Panc1 (cell line): ENCODE data around the gene DNER. TPM values are rescaled to one million over a fixed set of nuclear protein-coding genes. Genes with fewer than 3 reads are reported as not detected.
"Not testable (repeated sequence)": the region's sequence is repeated elsewhere in the genome, so short reads cannot be mapped to it uniquely, and the experiment has no call there.

ENCODE experiments used
- ATAC-seq: fragments of 200-7000 bp; cut with Tn5 transposase; 2 replicates; pipeline ENCODE4 v1.9.1; 2020; ENCODE audit warnings: mild to moderate bottlenecking, moderate library complexity
- BruUV-seq: library from RNA; stranded (reverse); fragments of 400-500 nt; replicated peaks from 2 replicates; lab custom pipeline; 2021; lab: Mats Ljungman, UMichigan
- CTCF ChIA-PET: fragments of 300-600 bp; sonication (Branson Sonifier 250); formaldehyde crosslinking; loops from one replicate; lab custom pipeline; 2022; ENCODE audit warnings: antibody characterized with exemption; lab: Charles Lee
- POLR2A ChIA-PET: fragments of 300-600 bp; sonication (Branson Sonifier 250); formaldehyde crosslinking; loops from one replicate; lab custom pipeline; 2022; ENCODE audit warnings: antibody characterized with exemption; lab: Charles Lee
- DNase-seq: peaks from one replicate; pipeline ENCODE4 v3.0.0-alpha.2; 2010; ENCODE audit warnings: low read depth, low spot score
- H3K27ac ChIP-seq: 2 replicates; pipeline ENCODE4 v1.5.1; 2011; ENCODE audit warnings: mild to moderate bottlenecking, low read length, inconsistent platforms
- H3K27me3 ChIP-seq: fragments of 200-500 bp; sonication (Bioruptor generic); 2 replicates; pipeline ENCODE4 v1.6.0; 2014; ENCODE audit warnings: low read length, inconsistent platforms; ENCODE audit not compliant: control insufficient read depth, insufficient read depth
- H3K36me3 ChIP-seq: fragments of 200-500 bp; sonication (Bioruptor generic); 2 replicates; pipeline ENCODE4 v1.5.1; 2014; ENCODE audit warnings: inconsistent platforms, mild to moderate bottlenecking, low read length, moderate library complexity; ENCODE audit not compliant: control insufficient read depth, insufficient read depth
- H3K4me1 ChIP-seq: 2 replicates; pipeline ENCODE4 v1.5.1; 2011; ENCODE audit warnings: inconsistent platforms, mild to moderate bottlenecking, low read length, moderate library complexity; ENCODE audit not compliant: control insufficient read depth, insufficient read depth
- H3K4me3 ChIP-seq, 2 experiments: 2 replicates each; pipeline ENCODE4 v1.5.1; 2011 to 2012; ENCODE audit warnings: low read depth in 2 of 2, low read length in 2 of 2, mild to moderate bottlenecking in 2 of 2, inconsistent platforms in 1 of 2, moderate library complexity in 1 of 2
- H3K9me3 ChIP-seq: fragments of 200-500 bp; sonication (Bioruptor generic); 2 replicates; pipeline ENCODE4 v1.5.1; 2014; ENCODE audit warnings: low read depth, mild to moderate bottlenecking, inconsistent platforms, low read length, moderate library complexity; ENCODE audit not compliant: control insufficient read depth, insufficient read depth
- POLR2AphosphoS5 ChIP-seq: IDR thresholded peaks from 2 replicates; pipeline ENCODE4 v1.6.1; 2012; ENCODE audit warnings: mild to moderate bottlenecking, low read depth, low read length, moderate library complexity
- REST ChIP-seq, 2 experiments: IDR thresholded peaks; 2 replicates each; pipeline ENCODE4 v1.6.1; 2011 to 2012; ENCODE audit warnings: low read depth in 2 of 2, control low read depth in 1 of 2, low read length in 1 of 2, mild to moderate bottlenecking in 1 of 2, moderate library complexity in 1 of 2; ENCODE audit not compliant: insufficient read depth in 1 of 2
- SIN3A ChIP-seq: IDR thresholded peaks from 2 replicates; pipeline ENCODE4 v1.6.1; 2012; ENCODE audit warnings: low read depth, mild to moderate bottlenecking, low read length, moderate library complexity, borderline replicate concordance; ENCODE audit not compliant: insufficient read depth
- TCF7L2 ChIP-seq: IDR thresholded peaks from 2 replicates; pipeline ENCODE4 v1.6.1; 2011; ENCODE audit warnings: mild to moderate bottlenecking, low read depth, low read length, inconsistent platforms
- in situ Hi-C: cut with HindIII; loops from 2 replicates; pipeline ENCODE4 v1.10.0; 2016; ENCODE audit warnings: low sequenced_read_pairs, low pct_unique_long_range_greater_than_20kb
- intact Hi-C: fragments of 100-400 bp; cut with micrococcal nuclease; formaldehyde crosslinking; loops from one replicate; pipeline ENCODE4 v1.10.0; 2022; ENCODE audit not compliant: unreplicated experiment
- total RNA-seq: library from RNA; stranded (reverse); gene quantifications from one replicate; pipeline ENCODE4 v1.2.1, GENCODE V29; 2021; ENCODE audit not compliant: unreplicated experiment
- TF ChIP-seq, protein P1 (sequence below): fragments of 450-650 bp; IDR thresholded peaks from 2 replicates; pipeline ENCODE4 v1.5.1; 2017; ENCODE audit warnings: mild to moderate bottlenecking

Gene DNER
- total RNA-seq, 1 experiment from 2014 or later: 0.31 TPM

DNA sequence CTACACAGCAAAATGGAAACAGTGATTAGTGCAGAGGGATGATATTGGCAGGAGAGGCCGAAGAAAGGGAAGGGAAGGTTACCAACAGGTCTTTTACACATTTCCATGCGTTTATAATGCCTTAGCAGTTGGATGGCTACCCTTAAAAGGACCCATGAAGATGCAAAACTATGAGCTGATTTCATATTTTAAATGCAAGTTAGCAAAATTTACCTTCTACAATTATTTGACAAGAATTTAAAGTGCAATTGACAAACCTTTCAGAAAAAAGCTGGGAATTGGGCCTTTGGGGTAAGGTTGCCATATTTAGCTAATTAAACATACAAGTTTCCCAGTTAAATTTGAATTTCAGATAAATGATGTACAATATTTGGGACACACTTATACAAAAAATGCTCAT, 13.3 kb downstream of the DNER start:
- no peak overlapping the region for H3K4me3 ChIP-seq
- H3K36me3 ChIP-seq: no peaks in the 10 kb centered on the region
- no peak overlapping the region for H3K27ac ChIP-seq
- DNase-seq (no peak), ATAC-seq (no peak)
- in situ Hi-C loops: no loop called here
- ChIA-PET POLR2A (no interaction called here), CTCF (interaction anchor here (0.7 kb wide), 1 partner anchor 14 kb away, joined by 4 read pairs; no protein-coding TSS in a partner anchor)
- TF ChIP-seq SIN3A (no peak), REST (IDR thresholded peaks at IDR 0.05; ENCODE audit: insufficient read depth in 1 of 2, low read depth in 2 of 2, low read length in 1 of 2) (no peak), POLR2AphosphoS5 (no peak), TCF7L2 (no peak)
- TF ChIP-seq, protein P1, sequence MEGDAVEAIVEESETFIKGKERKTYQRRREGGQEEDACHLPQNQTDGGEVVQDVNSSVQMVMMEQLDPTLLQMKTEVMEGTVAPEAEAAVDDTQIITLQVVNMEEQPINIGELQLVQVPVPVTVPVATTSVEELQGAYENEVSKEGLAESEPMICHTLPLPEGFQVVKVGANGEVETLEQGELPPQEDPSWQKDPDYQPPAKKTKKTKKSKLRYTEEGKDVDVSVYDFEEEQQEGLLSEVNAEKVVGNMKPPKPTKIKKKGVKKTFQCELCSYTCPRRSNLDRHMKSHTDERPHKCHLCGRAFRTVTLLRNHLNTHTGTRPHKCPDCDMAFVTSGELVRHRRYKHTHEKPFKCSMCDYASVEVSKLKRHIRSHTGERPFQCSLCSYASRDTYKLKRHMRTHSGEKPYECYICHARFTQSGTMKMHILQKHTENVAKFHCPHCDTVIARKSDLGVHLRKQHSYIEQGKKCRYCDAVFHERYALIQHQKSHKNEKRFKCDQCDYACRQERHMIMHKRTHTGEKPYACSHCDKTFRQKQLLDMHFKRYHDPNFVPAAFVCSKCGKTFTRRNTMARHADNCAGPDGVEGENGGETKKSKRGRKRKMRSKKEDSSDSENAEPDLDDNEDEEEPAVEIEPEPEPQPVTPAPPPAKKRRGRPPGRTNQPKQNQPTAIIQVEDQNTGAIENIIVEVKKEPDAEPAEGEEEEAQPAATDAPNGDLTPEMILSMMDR: no peak
- H3K4me1 ChIP-seq: no peaks in the 10 kb centered on the region
- no peaks in the 10 kb centered on the region for H3K9me3 ChIP-seq
- intact Hi-C loops: no loop called here
- BruUV-seq: no TSS peak
- peaks cover 15% of the 10 kb centered on the region for H3K27me3 ChIP-seq

- TF ChIP-seq POLR2AphosphoS5: no peak
- no peak for TF ChIP-seq SIN3A
- TF ChIP-seq REST (IDR thresholded peaks at IDR 0.05; ENCODE audit: insufficient read depth in 1 of 2, low read depth in 2 of 2, low read length in 1 of 2): no peak
- TF ChIP-seq, protein P1: no peak
- TF ChIP-seq TCF7L2: no peak
- intact Hi-C loops (no loop called here), in situ Hi-C loops (no loop called here)
- Histone ChIP-seq H3K4me3 (no peak overlapping the region), H3K4me1 (no peaks in the 10 kb centered on the region), H3K9me3 (no peaks in the 10 kb centered on the region), H3K27ac (no peak overlapping the region), H3K27me3 (0 out of 2 replicates have a peak, but pooled peaks cover 2% of the 10 kb centered on the region), H3K36me3 (no peaks in the 10 kb centered on the region)
- no peak for DNase-seq
- CTCF ChIA-PET: no interaction called here
- POLR2A ChIA-PET: no interaction called here
- ATAC-seq: no peak
- BruUV-seq: no TSS peak
Observed at GRCh38 chr2:229695961-229696360, 18.4 kb downstream of the DNER start.

DNA sequence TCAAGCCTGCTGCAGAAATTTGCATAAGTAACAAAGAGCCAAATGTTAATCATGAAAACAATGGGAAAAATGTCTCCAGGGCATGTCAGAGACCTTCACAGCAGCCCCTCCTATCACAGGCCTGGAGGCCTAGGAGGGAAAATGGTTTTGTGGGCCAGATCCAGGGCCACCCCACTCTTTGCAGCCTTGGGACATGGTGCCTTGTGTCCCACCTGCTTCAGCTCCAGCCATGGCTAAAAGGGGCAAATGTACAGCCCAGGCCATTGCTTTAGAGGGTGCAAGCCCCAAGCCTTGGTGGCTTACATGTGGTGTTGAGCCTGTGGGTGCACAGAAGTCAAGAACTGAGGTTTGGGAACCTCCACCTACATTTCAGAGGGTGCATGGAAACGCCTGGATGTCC, 20.5 kb downstream of the DNER start:
- H3K4me1 ChIP-seq, H3K9me3 ChIP-seq, H3K4me3 ChIP-seq, in situ Hi-C loops, CTCF ChIA-PET, intact Hi-C loops, DNase-seq, ATAC-seq, H3K36me3 ChIP-seq, POLR2A ChIA-PET, H3K27ac ChIP-seq, H3K27me3 ChIP-seq, BruUV-seq: not testable (repeated sequence)
